Heart left ventricle (tissue), 13 donors: Measurements from ENCODE around the gene LRRC36.

Experiments used
- CTCF ChIP-seq, 12 donors: fragments of 200-600 bp; sonication (generic) in 4 of 12; IDR thresholded peaks; one replicate each; pipeline versions ENCODE4 v1.5.0 to v1.8.0; 2018 to 2022; ENCODE audit warnings: antibody characterized with exemption in 12 of 12, mild to moderate bottlenecking in 5 of 12
- POLR2A ChIP-seq, 2 donors: fragments of 450-650 bp; IDR thresholded peaks; one replicate each; pipeline ENCODE4 v1.6.1; 2017; ENCODE audit warnings: antibody characterized with exemption in 2 of 2, mild to moderate bottlenecking in 2 of 2, moderate library complexity in 2 of 2
- donor health status: ischemic (EF 13 %, LVEDD 7.1; RV severe dilation, severe dysfunction).
- donor health status: DM: no; HTN: yes; CAD: no.
- donor health status: DM: no; HTN: no; CAD: no.
- donor health status: ischemic (EF 25% LVEDD 6.9; RV normal size, moderate dysfunction).
- donor health status: ischemic (EF 25% LVEDD 5.7; RV mildly dilated, moderate dysfunction).
- donor health status: ischemic (EF 35%, LVEDD 5.7; RV mildly dilated, moderate dysfunction).
- donor health status: nonischemic (EF 11% LVEDD 7.7; RV severe dilation, severe dysfunction).
- donor health status: DM: yes; HTN: yes; CAD: no.
- donor health status: PGD.
- donor health status: ischemic (EF 29% LVEDD 5.4; RV normal size, mild dysfunction).
- donor health status: nonischemic (EF 23%, LVEDD 6.1; RV moderate dilation, normal function).

GRCh38 chr16:67302970-67303369 is 23.6 kb upstream of the LRRC36 start:
- TF ChIP-seq CTCF (IDR thresholded peaks at IDR 0.05) (no peak), POLR2A (IDR thresholded peaks at IDR 0.05) (no peak)
